SU-DHL-6 (cell line): ENCODE results near the gene LRRC4B.

Experiments used
- H2AFZ ChIP-seq: fragments of 200-600 bp; sonication (generic); 2 replicates; pipeline ENCODE4 v1.6.1; 2014; ENCODE audit warnings: low read depth, mild to moderate bottlenecking, moderate library complexity, mixed read lengths, antibody characterized with exemption, low read length; ENCODE audit not compliant: severe bottlenecking
- H3F3A ChIP-seq: fragments of 200-600 bp; shearing (Covaris generic); 2 replicates; pipeline ENCODE4 v1.6.0; 2016; ENCODE audit warnings: antibody characterized with exemption, mild to moderate bottlenecking; ENCODE audit not compliant: insufficient read depth
- H3K27ac ChIP-seq: fragments of 200-600 bp; sonication (generic); 2 replicates; pipeline ENCODE4 v1.5.1; 2016; ENCODE audit warnings: low read depth, mild to moderate bottlenecking, low read length, moderate library complexity, mixed read lengths
- H3K27me3 ChIP-seq: fragments of 200-600 bp; sonication (generic), shearing (Covaris generic); 2 replicates; pipeline ENCODE4 v1.6.0; 2014; ENCODE audit warnings: mild to moderate bottlenecking, low read length
- H3K36me3 ChIP-seq: fragments of 200-600 bp; sonication (generic); 2 replicates; pipeline ENCODE4 v1.6.1; 2014; ENCODE audit warnings: mild to moderate bottlenecking, low read length, mixed read lengths
- H3K4me2 ChIP-seq: fragments of 300-600, 200-600 bp; shearing (Covaris generic), sonication (generic); 2 replicates; pipeline ENCODE4 v1.6.0; 2014; ENCODE audit warnings: low read length, low read depth, mild to moderate bottlenecking; ENCODE audit not compliant: poor library complexity, severe bottlenecking
- H3K4me3 ChIP-seq: fragments of 200-600 bp; sonication (generic); 2 replicates; pipeline ENCODE4 v1.5.1; 2014; ENCODE audit warnings: antibody characterized with exemption, low read length, mild to moderate bottlenecking, mixed read lengths; ENCODE audit not compliant: insufficient read depth, poor library complexity, severe bottlenecking
- H3K79me2 ChIP-seq: fragments of 200-600 bp; sonication (generic); 2 replicates; pipeline ENCODE4 v1.6.1; 2014; ENCODE audit warnings: mild to moderate bottlenecking, low read length, moderate library complexity; ENCODE audit not compliant: insufficient read depth
- H3K9ac ChIP-seq: fragments of 200-600 bp; sonication (generic); 2 replicates; pipeline ENCODE4 v1.7.0; 2014; ENCODE audit warnings: mild to moderate bottlenecking, low read length
- H3K9me2 ChIP-seq: fragments of 200-600 bp; sonication (generic); replicated peaks from 2 replicates; pipeline ENCODE4 v1.6.1; 2014; ENCODE audit warnings: low read length; ENCODE audit not compliant: insufficient read depth
- H3K9me3 ChIP-seq: fragments of 200-600 bp; sonication (generic); 2 replicates; pipeline ENCODE4 v1.6.1; 2014; ENCODE audit warnings: low read length, mixed read lengths; ENCODE audit not compliant: insufficient read depth
- H4K20me1 ChIP-seq: fragments of 200-600 bp; sonication (generic); 2 replicates; pipeline ENCODE4 v1.6.1; 2014; ENCODE audit warnings: low read depth, mild to moderate bottlenecking, antibody characterized with exemption, low read length, moderate library complexity, mixed read lengths
- CTCF ChIP-seq: fragments of 200-600 bp; sonication (generic); IDR thresholded peaks from one replicate; pipeline ENCODE4 v1.5.1; 2017; ENCODE audit warnings: antibody characterized with exemption, mild to moderate bottlenecking, low read length, moderate library complexity; ENCODE audit not compliant: insufficient read depth, poor library complexity, severe bottlenecking
- EZH2phosphoT487 ChIP-seq: fragments of 200-600 bp; sonication (generic), shearing (Covaris generic); conservative IDR thresholded peaks from 2 replicates; pipeline ENCODE4 v1.6.1; 2018; ENCODE audit warnings: mild to moderate bottlenecking, antibody characterized with exemption, low read length, moderate library complexity, mixed read lengths

Gene LRRC4B

GRCh38 chr19:50482916-50483315 is 85.3 kb downstream of the LRRC4B start:
- Histone ChIP-seq H3K9me2 (no peaks in the 10 kb centered on the region), H3K4me3 (no peak overlapping the region), H3K9me3 (peaks cover 13% of the 10 kb centered on the region; the same call in 1 of the 2 replicates), H3F3A (no peaks in the 10 kb centered on the region), H3K9ac (no peak overlapping the region), H3K79me2 (peaks cover 7% of the 10 kb centered on the region), H2AFZ (no peak overlapping the region), H4K20me1 (no peaks in the 10 kb centered on the region), H3K36me3 (peaks cover 11% of the 10 kb centered on the region; the same call in 1 of the 2 replicates), H3K27me3 (no peaks in the 10 kb centered on the region), H3K27ac (no peak overlapping the region), H3K4me2 (no peak overlapping the region)
- no peak for TF ChIP-seq CTCF
- no peak for TF ChIP-seq EZH2phosphoT487

DNA sequence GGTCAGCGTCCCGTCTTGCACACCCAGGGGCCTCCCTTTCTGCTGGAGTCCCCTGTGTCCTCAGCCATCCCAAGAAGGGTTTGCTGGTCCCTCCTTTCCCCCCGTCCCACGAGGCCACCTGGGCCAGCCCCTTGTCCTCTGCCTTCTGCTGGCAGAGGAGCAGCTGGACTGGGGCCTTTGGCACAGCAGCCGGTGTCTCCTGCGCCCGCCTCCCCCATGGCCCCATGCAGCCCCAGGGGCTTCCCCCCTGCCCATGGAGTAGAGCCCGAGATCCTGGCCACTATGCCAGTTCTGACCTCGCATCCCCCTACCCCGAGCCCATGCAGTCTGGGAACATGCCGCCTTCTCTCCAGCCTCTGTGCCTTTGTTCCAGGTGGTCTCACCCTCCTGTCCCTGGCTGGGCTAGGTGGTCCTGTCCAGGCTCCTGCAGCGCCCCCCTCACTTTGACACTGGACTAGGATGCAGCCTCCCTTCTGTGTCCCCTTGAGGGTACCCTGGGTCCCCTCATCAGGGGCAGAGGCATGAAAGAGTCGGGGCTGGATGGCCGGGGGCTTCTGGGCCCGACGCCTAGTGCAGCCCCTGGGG is 85.9 kb downstream of the LRRC4B start:
- Histone ChIP-seq H3K9ac (no peak overlapping the region), H3K27me3 (no peaks in the 10 kb centered on the region), H3K27ac (no peak overlapping the region), H3K9me2 (no peaks in the 10 kb centered on the region), H3K79me2 (peaks cover 13% of the 10 kb centered on the region), H3K36me3 (peaks cover 12% of the 10 kb centered on the region; the same call in 1 of the 2 replicates), H2AFZ (no peak overlapping the region), H3K9me3 (peaks cover 19% of the 10 kb centered on the region; the same call in 1 of the 2 replicates), H3K4me2 (no peak overlapping the region), H3F3A (no peaks in the 10 kb centered on the region), H4K20me1 (no peaks in the 10 kb centered on the region), H3K4me3 (no peak overlapping the region)
- TF ChIP-seq CTCF (no peak), EZH2phosphoT487 (no peak)

- Histone ChIP-seq H3K9ac (no peak overlapping the region), H4K20me1 (no peaks in the 10 kb centered on the region), H3K9me2 (no peaks in the 10 kb centered on the region), H3K27me3 (no peaks in the 10 kb centered on the region), H3K27ac (no peak overlapping the region), H3K36me3 (peaks cover 9% of the 10 kb centered on the region; the same call in 1 of the 2 replicates), H3F3A (no peaks in the 10 kb centered on the region), H2AFZ (no peak overlapping the region), H3K79me2 (peaks cover 21% of the 10 kb centered on the region), H3K4me2 (no peak overlapping the region), H3K4me3 (no peak overlapping the region), H3K9me3 (peaks cover 16% of the 10 kb centered on the region; the same call in 1 of the 2 replicates)
- TF ChIP-seq EZH2phosphoT487 (no peak), CTCF (no peak)
These were observed 86.7 kb downstream of the LRRC4B start for GRCh38 chr19:50481351-50482149.
